HepG2 (cell line): ENCODE measurements around the gene NEU1. TPM values are rescaled to one million over a fixed set of nuclear protein-coding genes. Genes with fewer than 3 reads are reported as not detected.
A peak's percentile ranks its signal among the peaks of the same experiment; 100 is the strongest.

Source experiments
- ATAC-seq: fragments of 200-7000 bp; cut with Tn5 transposase; 3 replicates; pipeline ENCODE4 v1.9.1; 2020; ENCODE audit warnings: mild to moderate bottlenecking, moderate library complexity
- BruUV-seq: library from RNA; stranded (reverse); fragments of 400-500 nt; replicated peaks from 2 replicates; lab custom pipeline; 2021; lab: Mats Ljungman, UMichigan
- CTCF ChIA-PET: fragments of 300-600 bp; formaldehyde crosslinking; extraction: SDS; loops from one replicate; lab custom pipeline; 2021; ENCODE audit warnings: low total read pairs, inconsistent platforms, low intra/inter-chr PET ratio; lab: Yijun Ruan, JAX
- POLR2A ChIA-PET: fragments of 350-600 bp; sonication (Branson Sonifier 250); formaldehyde crosslinking; loops from one replicate; lab custom pipeline; 2020; ENCODE audit warnings: antibody characterized with exemption, inconsistent platforms; lab: Yijun Ruan, JAX
- DNase-seq: peaks from one replicate; pipeline ENCODE4 v3.0.0-alpha.2; 2015; ENCODE audit warnings: low spot score
- FAIRE-seq: peaks from 3 replicates; lab custom pipeline; 2011; peaks lifted over from hg19 to GRCh38; lab: Jason Lieb, UNC
- H2AFZ ChIP-seq: one replicate; pipeline ENCODE4 v1.6.1; 2011; ENCODE audit warnings: low read length, inconsistent platforms
- H3K27ac ChIP-seq: fragments of 300-600 bp; 3 replicates; pipeline ENCODE4 v1.8.0; 2011; ENCODE audit warnings: mixed run types, mild to moderate bottlenecking, mixed read lengths, low read length, inconsistent platforms; ENCODE audit not compliant: insufficient read depth; ENCODE audit errors: extremely low read length
- H3K27me3 ChIP-seq, 2 experiments: fragments of 200-600 bp in 1 of 2; 2 replicates in 1 of 2; 3 replicates in 1 of 2; pipeline versions ENCODE4 v1.6.0 to v1.8.0; 2011; ENCODE audit warnings: low read length in 2 of 2, mild to moderate bottlenecking in 2 of 2, moderate library complexity in 2 of 2, inconsistent platforms in 1 of 2; ENCODE audit not compliant: insufficient read depth in 2 of 2, control insufficient read depth in 1 of 2
- H3K36me3 ChIP-seq, 2 experiments: fragments of 200-600 bp in 1 of 2; replicated peaks in 1 of 2; 2 replicates in 1 of 2; 3 replicates in 1 of 2; pipeline versions ENCODE4 v1.5.1 to v1.8.0; 2011; ENCODE audit warnings: low read length in 2 of 2, inconsistent platforms in 1 of 2; ENCODE audit not compliant: insufficient read depth in 2 of 2, control insufficient read depth in 1 of 2
- H3K4me1 ChIP-seq: 2 replicates; pipeline ENCODE4 v1.5.1; 2012; ENCODE audit warnings: low read length, inconsistent platforms; ENCODE audit not compliant: insufficient read depth
- H3K4me2 ChIP-seq: 2 replicates; pipeline ENCODE4 v1.6.0; 2011; ENCODE audit warnings: low read depth, low read length, inconsistent platforms
- H3K4me3 ChIP-seq, 3 experiments: fragments of 200-600 bp in 1 of 3; sonication (generic), shearing (Covaris generic) in 1 of 3; replicated peaks in 1 of 3; 2 replicates each; pipeline ENCODE4 v1.5.1; 2011 to 2016; ENCODE audit warnings: low read length in 3 of 3, inconsistent platforms in 2 of 3, low read depth in 2 of 3, mild to moderate bottlenecking in 2 of 3, control low read depth in 1 of 3, mixed read lengths in 1 of 3; ENCODE audit not compliant: insufficient read depth in 1 of 3
- H3K79me2 ChIP-seq: one replicate; pipeline ENCODE4 v1.6.1; 2011; ENCODE audit warnings: low read length, inconsistent platforms; ENCODE audit not compliant: insufficient read depth
- H3K9ac ChIP-seq: 2 replicates; pipeline ENCODE4 v1.6.0; 2011; ENCODE audit warnings: mild to moderate bottlenecking, low read depth, low read length, inconsistent platforms; ENCODE audit not compliant: insufficient read depth
- H3K9me3 ChIP-seq: 2 replicates; pipeline ENCODE4 v1.5.1; 2012; ENCODE audit warnings: mild to moderate bottlenecking, low read length
- H4K20me1 ChIP-seq: 2 replicates; pipeline ENCODE4 v1.6.0; 2011; ENCODE audit warnings: inconsistent platforms, mild to moderate bottlenecking, low read length, moderate library complexity; ENCODE audit not compliant: insufficient read depth
- DMAP1 ChIP-seq: IDR thresholded peaks from 2 replicates; pipeline ENCODE4 v1.6.1; 2016
- ERF ChIP-seq: IDR thresholded peaks from 2 replicates; pipeline ENCODE4 v1.6.1; 2018; ENCODE audit warnings: missing biosample characterization, missing genetic modification reagents
- FOXA3 ChIP-seq: IDR thresholded peaks from 2 replicates; pipeline ENCODE4 v1.6.1; 2016; ENCODE audit warnings: missing genetic modification reagents, missing compliant biosample characterization
- PITX1 ChIP-seq: sonication (generic); formaldehyde crosslinking; IDR thresholded peaks from 2 replicates; pipeline ENCODE4 v1.5.1; 2020; ENCODE audit warnings: mild to moderate bottlenecking, missing genetic modification reagents
- POLR2AphosphoS5 ChIP-seq: IDR thresholded peaks from 2 replicates; pipeline ENCODE4 v1.6.1; 2012; ENCODE audit warnings: low read depth, low read length
- TSC22D2 ChIP-seq: sonication (generic); formaldehyde crosslinking; IDR thresholded peaks from 2 replicates; pipeline ENCODE4 v1.5.1; 2020; ENCODE audit warnings: missing genetic modification reagents, mild to moderate bottlenecking, borderline replicate concordance
- YY1 ChIP-seq: IDR thresholded peaks from 2 replicates; pipeline ENCODE4 v1.6.1; 2011; ENCODE audit warnings: low read length, low read depth, moderate library complexity, mild to moderate bottlenecking; ENCODE audit not compliant: insufficient read depth, insufficient replicate concordance
- WGBS: methylation state at CpG from one replicate; pipeline ENCODE4 v1.1.6; 2017; ENCODE audit warnings: low lambda C conversion rate; 5-methylcytosine and 5-hydroxymethylcytosine counted together
- in situ Hi-C: cut with HindIII; loops from 2 replicates; pipeline ENCODE4 v1.10.0; 2017; ENCODE audit warnings: low pct_unique_long_range_greater_than_20kb; ENCODE audit not compliant: extremely low pct_ligation_motif_present
- intact Hi-C: fragments of 100-400 bp; cut with micrococcal nuclease; formaldehyde crosslinking; loops from one replicate; pipeline ENCODE4 v1.10.0; 2022; ENCODE audit not compliant: unreplicated experiment
- polyA plus RNA-seq, 8 experiments: library from polyadenylated mRNA; depleted of rRNA in 3 of 8; stranded (reverse) in 7 of 8; unstranded in 1 of 8; fragments of >200 nt; fragmentation: Illumina TruSeq in 4 of 8; extraction: Trizol in 4 of 8; gene quantifications; 2 replicates each; pipeline versions ENCODE4 v1.2.1 to v1.2.3, GENCODE V29; 2011 to 2016; ENCODE audit warnings: low read depth in 4 of 8, missing spikeins in 1 of 8, mixed read lengths in 1 of 8; ENCODE audit not compliant: insufficient read depth in 1 of 8
- total RNA-seq, 5 experiments: library from RNA; depleted of rRNA; stranded (reverse); fragments of >200 nt; fragmentation: Illumina TruSeq; extraction: Trizol; gene quantifications; 2 replicates each; pipeline ENCODE4 v1.2.3, GENCODE V29; 2016; ENCODE audit warnings: low read depth in 1 of 5
- TF ChIP-seq, protein P1 (sequence below), 2 experiments: IDR thresholded peaks; 2 replicates each; pipeline ENCODE4 v1.6.1; 2011 to 2012; ENCODE audit warnings: low read length in 2 of 2, borderline replicate concordance in 1 of 2, low read depth in 1 of 2, mild to moderate bottlenecking in 1 of 2, moderate library complexity in 1 of 2
- TF ChIP-seq, protein P2 (sequence below): IDR thresholded peaks from 2 replicates; pipeline ENCODE4 v1.6.1; 2016; ENCODE audit warnings: missing genetic modification reagents, missing compliant biosample characterization
- TF ChIP-seq, protein P3 (sequence below): IDR thresholded peaks from 2 replicates; pipeline ENCODE4 v1.6.1; 2016; ENCODE audit warnings: mild to moderate bottlenecking, missing biosample characterization, missing genetic modification reagents
- TF ChIP-seq, protein P4 (sequence below): sonication (generic); formaldehyde crosslinking; IDR thresholded peaks from 2 replicates; pipeline ENCODE4 v1.4.0; 2020; ENCODE audit warnings: missing genetic modification reagents
- TF ChIP-seq, protein P5 (sequence below): sonication (generic); formaldehyde crosslinking; IDR thresholded peaks from 2 replicates; pipeline ENCODE4 v1.5.1; 2020; ENCODE audit warnings: mild to moderate bottlenecking, missing genetic modification reagents, borderline replicate concordance

NEU1 gene
- total and polyA plus RNA-seq, 2 of the 13 experiments (the other 11 are each of a cell fraction or from before 2014, with no cell fraction given) = 215 to 297 TPM

DNA sequence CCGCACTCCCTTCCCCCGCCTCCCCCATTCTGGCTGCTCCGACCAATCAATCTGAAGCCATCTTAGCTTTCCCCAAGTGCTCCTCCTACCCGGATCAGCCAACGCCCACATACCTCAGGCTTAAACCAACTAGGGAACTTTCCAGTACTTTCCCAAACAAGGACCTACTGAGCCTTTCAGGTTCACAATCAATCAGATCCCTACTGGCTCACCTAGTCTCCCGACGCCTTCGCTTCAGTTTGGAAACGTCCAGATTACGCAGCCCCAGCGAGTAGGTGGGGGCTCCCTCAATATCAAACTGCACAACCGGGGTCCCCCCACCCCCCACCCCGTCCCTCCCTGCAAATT lies 48.0 kb downstream of the NEU1 start:
- peak overlapping the region; percentile 52 to 71 (median 54) for H3K4me3 ChIP-seq
- 41% methylated on average over 13 of the region's 13 CpGs for WGBS
- intact Hi-C loops = loop anchor here (2.0 kb wide), 1 partner anchor 20 kb away; the partner anchor contains the start of gene VARS1
- DNase-seq (peak; percentile 96), ATAC-seq (peak; percentile 54), FAIRE-seq (peak; percentile 34)
- peak overlapping the region; percentile 95 for H3K27ac ChIP-seq
- BruUV-seq = no TSS peak
- CTCF ChIA-PET = no interaction called here
- peaks cover 19% of the 10 kb centered on the region for H3K79me2 ChIP-seq
- no peaks in the 10 kb centered on the region for H3K36me3 ChIP-seq
- H3K4me1 ChIP-seq = peaks cover 29% of the 10 kb centered on the region
- H3K27me3 ChIP-seq = no peaks in the 10 kb centered on the region
- in situ Hi-C loops = no loop called here
- POLR2A ChIA-PET = interaction anchor here (0.6 to 3.6 kb wide), 35 partner anchors 8 to 273 kb away, joined by 3 to 102 read pairs (median 5); partner anchors contain the start of genes ABHD16A, APOM, BAG6 and C2
- H3K9ac ChIP-seq = peak overlapping the region; percentile 78
- no peaks in the 10 kb centered on the region for H3K9me3 ChIP-seq
- peak overlapping the region; percentile 87 for H3K4me2 ChIP-seq
- no peak overlapping the region for H2AFZ ChIP-seq
- H4K20me1 ChIP-seq = no peaks in the 10 kb centered on the region
- TF ChIP-seq, protein P1, sequence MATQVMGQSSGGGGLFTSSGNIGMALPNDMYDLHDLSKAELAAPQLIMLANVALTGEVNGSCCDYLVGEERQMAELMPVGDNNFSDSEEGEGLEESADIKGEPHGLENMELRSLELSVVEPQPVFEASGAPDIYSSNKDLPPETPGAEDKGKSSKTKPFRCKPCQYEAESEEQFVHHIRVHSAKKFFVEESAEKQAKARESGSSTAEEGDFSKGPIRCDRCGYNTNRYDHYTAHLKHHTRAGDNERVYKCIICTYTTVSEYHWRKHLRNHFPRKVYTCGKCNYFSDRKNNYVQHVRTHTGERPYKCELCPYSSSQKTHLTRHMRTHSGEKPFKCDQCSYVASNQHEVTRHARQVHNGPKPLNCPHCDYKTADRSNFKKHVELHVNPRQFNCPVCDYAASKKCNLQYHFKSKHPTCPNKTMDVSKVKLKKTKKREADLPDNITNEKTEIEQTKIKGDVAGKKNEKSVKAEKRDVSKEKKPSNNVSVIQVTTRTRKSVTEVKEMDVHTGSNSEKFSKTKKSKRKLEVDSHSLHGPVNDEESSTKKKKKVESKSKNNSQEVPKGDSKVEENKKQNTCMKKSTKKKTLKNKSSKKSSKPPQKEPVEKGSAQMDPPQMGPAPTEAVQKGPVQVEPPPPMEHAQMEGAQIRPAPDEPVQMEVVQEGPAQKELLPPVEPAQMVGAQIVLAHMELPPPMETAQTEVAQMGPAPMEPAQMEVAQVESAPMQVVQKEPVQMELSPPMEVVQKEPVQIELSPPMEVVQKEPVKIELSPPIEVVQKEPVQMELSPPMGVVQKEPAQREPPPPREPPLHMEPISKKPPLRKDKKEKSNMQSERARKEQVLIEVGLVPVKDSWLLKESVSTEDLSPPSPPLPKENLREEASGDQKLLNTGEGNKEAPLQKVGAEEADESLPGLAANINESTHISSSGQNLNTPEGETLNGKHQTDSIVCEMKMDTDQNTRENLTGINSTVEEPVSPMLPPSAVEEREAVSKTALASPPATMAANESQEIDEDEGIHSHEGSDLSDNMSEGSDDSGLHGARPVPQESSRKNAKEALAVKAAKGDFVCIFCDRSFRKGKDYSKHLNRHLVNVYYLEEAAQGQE (IDR thresholded peaks at IDR 0.05; ENCODE audit: borderline replicate concordance in 1 of 2, low read depth in 1 of 2, low read length in 2 of 2) = no peak
- no peak for TF ChIP-seq PITX1 (CRISPR knock-in tag)
- TF ChIP-seq, protein P2, sequence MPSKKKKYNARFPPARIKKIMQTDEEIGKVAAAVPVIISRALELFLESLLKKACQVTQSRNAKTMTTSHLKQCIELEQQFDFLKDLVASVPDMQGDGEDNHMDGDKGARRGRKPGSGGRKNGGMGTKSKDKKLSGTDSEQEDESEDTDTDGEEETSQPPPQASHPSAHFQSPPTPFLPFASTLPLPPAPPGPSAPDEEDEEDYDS = peak; percentile 75; the same call in 1 of the 2 replicates
- TF ChIP-seq DMAP1 (CRISPR knock-in tag) = 0 out of 2 replicates have a peak, but pooled peaks have one; percentile 46
- TF ChIP-seq, protein P3, sequence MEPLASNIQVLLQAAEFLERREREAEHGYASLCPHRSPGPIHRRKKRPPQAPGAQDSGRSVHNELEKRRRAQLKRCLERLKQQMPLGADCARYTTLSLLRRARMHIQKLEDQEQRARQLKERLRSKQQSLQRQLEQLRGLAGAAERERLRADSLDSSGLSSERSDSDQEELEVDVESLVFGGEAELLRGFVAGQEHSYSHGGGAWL (CRISPR knock-in tag) = 0 out of 2 replicates have a peak, but pooled peaks have one; percentile 28
- TF ChIP-seq, protein P4, sequence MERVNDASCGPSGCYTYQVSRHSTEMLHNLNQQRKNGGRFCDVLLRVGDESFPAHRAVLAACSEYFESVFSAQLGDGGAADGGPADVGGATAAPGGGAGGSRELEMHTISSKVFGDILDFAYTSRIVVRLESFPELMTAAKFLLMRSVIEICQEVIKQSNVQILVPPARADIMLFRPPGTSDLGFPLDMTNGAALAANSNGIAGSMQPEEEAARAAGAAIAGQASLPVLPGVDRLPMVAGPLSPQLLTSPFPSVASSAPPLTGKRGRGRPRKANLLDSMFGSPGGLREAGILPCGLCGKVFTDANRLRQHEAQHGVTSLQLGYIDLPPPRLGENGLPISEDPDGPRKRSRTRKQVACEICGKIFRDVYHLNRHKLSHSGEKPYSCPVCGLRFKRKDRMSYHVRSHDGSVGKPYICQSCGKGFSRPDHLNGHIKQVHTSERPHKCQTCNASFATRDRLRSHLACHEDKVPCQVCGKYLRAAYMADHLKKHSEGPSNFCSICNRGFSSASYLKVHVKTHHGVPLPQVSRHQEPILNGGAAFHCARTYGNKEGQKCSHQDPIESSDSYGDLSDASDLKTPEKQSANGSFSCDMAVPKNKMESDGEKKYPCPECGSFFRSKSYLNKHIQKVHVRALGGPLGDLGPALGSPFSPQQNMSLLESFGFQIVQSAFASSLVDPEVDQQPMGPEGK (CRISPR knock-in tag) = peak; percentile 43; the same call in 1 of the 2 replicates
- no peak for TF ChIP-seq ERF
- TF ChIP-seq POLR2AphosphoS5 = peak; percentile 58
- no peak for TF ChIP-seq TSC22D2 (CRISPR knock-in tag)
- peak; percentile 56 for TF ChIP-seq YY1
- peak; percentile 37 for TF ChIP-seq FOXA3 (CRISPR knock-in tag)
- TF ChIP-seq, protein P5, sequence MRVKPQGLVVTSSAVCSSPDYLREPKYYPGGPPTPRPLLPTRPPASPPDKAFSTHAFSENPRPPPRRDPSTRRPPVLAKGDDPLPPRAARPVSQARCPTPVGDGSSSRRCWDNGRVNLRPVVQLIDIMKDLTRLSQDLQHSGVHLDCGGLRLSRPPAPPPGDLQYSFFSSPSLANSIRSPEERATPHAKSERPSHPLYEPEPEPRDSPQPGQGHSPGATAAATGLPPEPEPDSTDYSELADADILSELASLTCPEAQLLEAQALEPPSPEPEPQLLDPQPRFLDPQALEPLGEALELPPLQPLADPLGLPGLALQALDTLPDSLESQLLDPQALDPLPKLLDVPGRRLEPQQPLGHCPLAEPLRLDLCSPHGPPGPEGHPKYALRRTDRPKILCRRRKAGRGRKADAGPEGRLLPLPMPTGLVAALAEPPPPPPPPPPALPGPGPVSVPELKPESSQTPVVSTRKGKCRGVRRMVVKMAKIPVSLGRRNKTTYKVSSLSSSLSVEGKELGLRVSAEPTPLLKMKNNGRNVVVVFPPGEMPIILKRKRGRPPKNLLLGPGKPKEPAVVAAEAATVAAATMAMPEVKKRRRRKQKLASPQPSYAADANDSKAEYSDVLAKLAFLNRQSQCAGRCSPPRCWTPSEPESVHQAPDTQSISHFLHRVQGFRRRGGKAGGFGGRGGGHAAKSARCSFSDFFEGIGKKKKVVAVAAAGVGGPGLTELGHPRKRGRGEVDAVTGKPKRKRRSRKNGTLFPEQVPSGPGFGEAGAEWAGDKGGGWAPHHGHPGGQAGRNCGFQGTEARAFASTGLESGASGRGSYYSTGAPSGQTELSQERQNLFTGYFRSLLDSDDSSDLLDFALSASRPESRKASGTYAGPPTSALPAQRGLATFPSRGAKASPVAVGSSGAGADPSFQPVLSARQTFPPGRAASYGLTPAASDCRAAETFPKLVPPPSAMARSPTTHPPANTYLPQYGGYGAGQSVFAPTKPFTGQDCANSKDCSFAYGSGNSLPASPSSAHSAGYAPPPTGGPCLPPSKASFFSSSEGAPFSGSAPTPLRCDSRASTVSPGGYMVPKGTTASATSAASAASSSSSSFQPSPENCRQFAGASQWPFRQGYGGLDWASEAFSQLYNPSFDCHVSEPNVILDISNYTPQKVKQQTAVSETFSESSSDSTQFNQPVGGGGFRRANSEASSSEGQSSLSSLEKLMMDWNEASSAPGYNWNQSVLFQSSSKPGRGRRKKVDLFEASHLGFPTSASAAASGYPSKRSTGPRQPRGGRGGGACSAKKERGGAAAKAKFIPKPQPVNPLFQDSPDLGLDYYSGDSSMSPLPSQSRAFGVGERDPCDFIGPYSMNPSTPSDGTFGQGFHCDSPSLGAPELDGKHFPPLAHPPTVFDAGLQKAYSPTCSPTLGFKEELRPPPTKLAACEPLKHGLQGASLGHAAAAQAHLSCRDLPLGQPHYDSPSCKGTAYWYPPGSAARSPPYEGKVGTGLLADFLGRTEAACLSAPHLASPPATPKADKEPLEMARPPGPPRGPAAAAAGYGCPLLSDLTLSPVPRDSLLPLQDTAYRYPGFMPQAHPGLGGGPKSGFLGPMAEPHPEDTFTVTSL (CRISPR knock-in tag) = no peak; the same call in 1 of the 2 replicates
